Measurements from ENCODE around the gene FLNB. TPM values are rescaled to one million over a fixed set of nuclear protein-coding genes. Genes with fewer than 3 reads are reported as not detected.

FLNB gene
- total and polyA plus RNA-seq, 2 of the 8 experiments (the other 6 are each of a cell fraction or from before 2014, with no cell fraction given) = 72.3 to 118 TPM

GRCh38 chr3:57967590-57967989 is 40.6 kb upstream of the FLNB start:
- Histone ChIP-seq H3K4me1 (replicated peaks in 1 of 4; ENCODE audit: control insufficient read depth in 3 of 4, insufficient read depth in 4 of 4, low read length in 3 of 4) (peaks cover 0 to 10% (median 3%) of the 10 kb centered on the region in 4 experiments; a peak in 6 of 7 replicates), H3K4me3 (ENCODE audit: extremely low read depth in 1 of 4, insufficient read depth in 2 of 4, low read depth in 3 of 4, low read length in 4 of 4) (no peak overlapping the region), H3K9me3 (ENCODE audit: insufficient read depth in 2 of 2, low read depth in 1 of 2, low read length in 1 of 2) (no peaks in the 10 kb centered on the region), H2AFZ (ENCODE audit: low read length) (no peak overlapping the region), H3K18ac (ENCODE audit: extremely low read depth, low read length) (no peak overlapping the region), H3K27me3 (replicated peaks in 1 of 4; ENCODE audit: control insufficient read depth in 3 of 4, extremely low read depth in 1 of 4, insufficient read depth in 3 of 4, low read length in 3 of 4) (no peaks in the 10 kb centered on the region), H2BK15ac (ENCODE audit: low read length) (no peak overlapping the region), H3K79me1 (ENCODE audit: low read depth, low read length) (no peaks in the 10 kb centered on the region), H2BK20ac (ENCODE audit: low read length) (no peak overlapping the region), H2BK12ac (ENCODE audit: low read depth, low read length) (no peak overlapping the region; the same call in 1 of the 2 replicates), H2BK5ac (ENCODE audit: low read depth, low read length) (no peak overlapping the region), H4K5ac (ENCODE audit: insufficient read length, low read depth, low read length) (no peak overlapping the region), H3K9ac (replicated peaks in 1 of 4; ENCODE audit: extremely low read depth in 1 of 4, low read depth in 3 of 4, low read length in 3 of 4) (no peak overlapping the region), H3K23me2 (ENCODE audit: low read depth, low read length) (no peaks in the 10 kb centered on the region), H4K91ac (replicated peaks; ENCODE audit: insufficient read length, low read length) (no peak overlapping the region), H3K79me2 (ENCODE audit: control insufficient read depth in 1 of 2, insufficient read depth in 2 of 2, low read length in 2 of 2) (no peaks in the 10 kb centered on the region), H3K4ac (replicated peaks; ENCODE audit: insufficient read length, low read depth, low read length) (no peak overlapping the region), H3K27ac (ENCODE audit: low read depth, low read length) (no peak overlapping the region), H3K36me3 (ENCODE audit: control insufficient read depth in 2 of 4, insufficient read depth in 4 of 4, low read length in 3 of 4) (no peaks in the 10 kb centered on the region), H3K14ac (ENCODE audit: insufficient read length) (no peak overlapping the region), H3K4me2 (ENCODE audit: insufficient read depth in 1 of 2, low read depth in 2 of 2, low read length in 2 of 2) (no peak overlapping the region), H4K20me1 (replicated peaks in 1 of 2; ENCODE audit: control insufficient read depth in 1 of 2, insufficient read depth in 2 of 2, low read length in 2 of 2) (no peaks in the 10 kb centered on the region), H2AK5ac (ENCODE audit: low read depth, low read length) (no peak overlapping the region), H2BK120ac (replicated peaks; ENCODE audit: low read depth, low read length) (no peak overlapping the region), H4K8ac (ENCODE audit: extremely low read depth, insufficient read depth, low read length) (no peak overlapping the region), H3K56ac (replicated peaks; ENCODE audit: insufficient read length, low read depth, low read length) (no peak overlapping the region), H3K23ac (ENCODE audit: insufficient read length) (no peak overlapping the region)
- ChIA-PET CTCF (ENCODE audit: partially characterized antibody) (interaction anchor here (0.5 to 1.4 kb wide), 3 partner anchors 10 to 66 kb away, joined by 3 to 10 read pairs (median 3); no protein-coding TSS in a partner anchor), POLR2A (ENCODE audit: partially characterized antibody) (no interaction called here)
- WGBS, 2 experiments (ENCODE audit: extremely low coverage in 1 of 2, insufficient coverage in 1 of 2, insufficient read length in 1 of 2, insufficient replicate concordance in 2 of 2, low coverage in 1 of 2, low lambda C conversion rate in 2 of 2, missing lambda C conversion rate in 1 of 2) = 97% methylated on average over 9 of the region's 9 CpGs; no CpG with 5 or more reads in 1 of the 2 experiments
- DNase-seq (ENCODE audit: low read depth in 1 of 2, low spot score in 2 of 2) (no peak), FAIRE-seq (no peak)
- no peak for TF ChIP-seq SIRT6 (IDR thresholded peaks at IDR 0.05; ENCODE audit: low read length)
- no peak for TF ChIP-seq ATF3 (IDR thresholded peaks at IDR 0.05; ENCODE audit: insufficient read depth, low read depth, low read length)
- TF ChIP-seq CTBP2 (IDR thresholded peaks at IDR 0.05; ENCODE audit: borderline replicate concordance, insufficient read depth, insufficient read length, low read length) = no peak
- TF ChIP-seq MAFK (IDR thresholded peaks at IDR 0.05; ENCODE audit: low read depth, low read length) = no peak
- TF ChIP-seq EP300 (IDR thresholded peaks at IDR 0.05; ENCODE audit: borderline replicate concordance in 1 of 2, low read depth in 2 of 2, low read length in 2 of 2) = no peak
- no peak for TF ChIP-seq NRF1 (IDR thresholded peaks at IDR 0.05; ENCODE audit: low read depth, low read length)
- TF ChIP-seq BRCA1 (IDR thresholded peaks at IDR 0.05; ENCODE audit: low read depth, low read length) = no peak
- no peak for TF ChIP-seq SRF (IDR thresholded peaks at IDR 0.05; ENCODE audit: low read depth, low read length)
- no peak for TF ChIP-seq ATF2 (IDR thresholded peaks at IDR 0.05; ENCODE audit: low read length)
- no peak for TF ChIP-seq NANOG (IDR thresholded peaks at IDR 0.05; ENCODE audit: insufficient read depth, low read depth, low read length, poor library complexity, severe bottlenecking)
- no peak for TF ChIP-seq POLR2A (IDR thresholded peaks at IDR 0.05; ENCODE audit: control extremely low read depth in 1 of 2, low read depth in 2 of 2, low read length in 2 of 2)
- TF ChIP-seq TCF12 (IDR thresholded peaks at IDR 0.05; ENCODE audit: low read depth, low read length) = no peak
